HG03025 (cell line): ENCODE measurements around the gene NRXN3.

Source experiments
- ATAC-seq: cut with Tn5 transposase; IDR thresholded peaks from one replicate; pipeline ENCODE4 v1.9.1; 2021; ENCODE audit warnings: mild to moderate bottlenecking, moderate library complexity; ENCODE audit not compliant: unreplicated experiment, low FRiP score

The NRXN3 gene

GRCh38 chr14:78611796-78612571, 441.8 kb downstream of the NRXN3 start:
- ATAC-seq, result no peak

- ATAC-seq, result no peak
These were observed 442.5 kb downstream of the NRXN3 start for GRCh38 chr14:78612666-78613065.

- no peak for ATAC-seq
These were observed 444.4 kb downstream of the NRXN3 start for GRCh38 chr14:78614593-78614992.

- ATAC-seq, result no peak
These were observed 447.6 kb downstream of the NRXN3 start for GRCh38 chr14:78617735-78618134.

- no peak for ATAC-seq
These were observed 448.2 kb downstream of the NRXN3 start for GRCh38 chr14:78618368-78618767.

- ATAC-seq, result no peak
These were observed 456.9 kb downstream of the NRXN3 start for GRCh38 chr14:78627114-78627513.

- no peak for ATAC-seq
These were observed 461.4 kb downstream of the NRXN3 start for GRCh38 chr14:78631551-78631950.

- ATAC-seq, result no peak
These were observed 463.6 kb downstream of the NRXN3 start for GRCh38 chr14:78633752-78634151.

- ATAC-seq, result no peak
These were observed 467.3 kb downstream of the NRXN3 start for GRCh38 chr14:78637489-78637888.

- ATAC-seq, result no peak
These were observed 467.8 kb downstream of the NRXN3 start for GRCh38 chr14:78637908-78638475.

GRCh38 chr14:78638926-78639325, 468.8 kb downstream of the NRXN3 start:
- ATAC-seq, result no peak

- no peak for ATAC-seq
These were observed 474.8 kb downstream of the NRXN3 start for GRCh38 chr14:78644824-78645559.

- ATAC-seq, result no peak
These were observed 482.6 kb downstream of the NRXN3 start for GRCh38 chr14:78652727-78653126.

GRCh38 chr14:78653173-78653572, 483.0 kb downstream of the NRXN3 start:
- ATAC-seq, result no peak

- no peak for ATAC-seq
These were observed 487.3 kb downstream of the NRXN3 start for GRCh38 chr14:78657451-78657850.

GRCh38 chr14:78664841-78665240, 494.7 kb downstream of the NRXN3 start:
- no peak for ATAC-seq

GRCh38 chr14:78666336-78667056, 496.3 kb downstream of the NRXN3 start:
- no peak for ATAC-seq

- ATAC-seq, result no peak
These were observed 497.0 kb downstream of the NRXN3 start for GRCh38 chr14:78667141-78667540.

- no peak for ATAC-seq
These were observed 503.7 kb downstream of the NRXN3 start for GRCh38 chr14:78673845-78674244.

- ATAC-seq, result no peak
These were observed 504.6 kb downstream of the NRXN3 start for GRCh38 chr14:78674820-78675219.

GRCh38 chr14:78683206-78683605, 513.0 kb downstream of the NRXN3 start:
- no peak for ATAC-seq
